GDM1 (cell line): ENCODE data around the gene OR2AT4.
"Not testable (repeated sequence)": the region's sequence is repeated elsewhere in the genome, so short reads cannot be mapped to it uniquely, and the experiment has no call there.

Source experiments
- DNase-seq: peaks from one replicate; lab custom pipeline; 2025; lab: John Stamatoyannopoulos, UW

OR2AT4 gene

GRCh38 chr11:75103380-75104026 lies 6.8 kb upstream of the OR2AT4 start:
- DNase-seq, result no peak

- no peak for DNase-seq
Measured at GRCh38 chr11:75101424-75102128, 4.9 kb upstream of the OR2AT4 start.

GRCh38 chr11:75100314-75100713 lies 3.6 kb upstream of the OR2AT4 start:
- DNase-seq, result peak; percentile 0

GRCh38 chr11:75099635-75100034 lies 3.0 kb upstream of the OR2AT4 start:
- no peak for DNase-seq

- not testable (repeated sequence) for DNase-seq
Measured at GRCh38 chr11:75098835-75099439, 2.3 kb upstream of the OR2AT4 start.

- DNase-seq, result not testable (repeated sequence)
Measured at GRCh38 chr11:75098181-75098580, 1.5 kb upstream of the OR2AT4 start.

- DNase-seq, result no peak
Measured at GRCh38 chr11:75097173-75097557, 489 bp upstream of the OR2AT4 start.

- not testable (repeated sequence) for DNase-seq
Measured at GRCh38 chr11:75094382-75094781, 2.3 kb downstream of the OR2AT4 start.

GRCh38 chr11:75090671-75091177 lies 6.0 kb downstream of the OR2AT4 start:
- DNase-seq, result no peak

- DNase-seq, result no peak
Measured at GRCh38 chr11:75087319-75088305, 9.1 kb downstream of the OR2AT4 start.

- no peak for DNase-seq
Measured at GRCh38 chr11:75084883-75085282, 11.8 kb downstream of the OR2AT4 start.

GRCh38 chr11:75083217-75083605 lies 13.5 kb downstream of the OR2AT4 start:
- no peak for DNase-seq

GRCh38 chr11:75082601-75083216 lies 14.0 kb downstream of the OR2AT4 start:
- DNase-seq, result no peak

- DNase-seq, result no peak
Measured at GRCh38 chr11:75079546-75079945, 17.1 kb downstream of the OR2AT4 start.

GRCh38 chr11:75078233-75078632 lies 18.4 kb downstream of the OR2AT4 start:
- no peak for DNase-seq

GRCh38 chr11:75077316-75077715 lies 19.4 kb downstream of the OR2AT4 start:
- no peak for DNase-seq

GRCh38 chr11:75076671-75077070 lies 20.0 kb downstream of the OR2AT4 start:
- DNase-seq, result no peak

- no peak for DNase-seq
Measured at GRCh38 chr11:75073459-75074190, 23.1 kb downstream of the OR2AT4 start.

- no peak for DNase-seq
Measured at GRCh38 chr11:75072582-75072981, 24.1 kb downstream of the OR2AT4 start.

GRCh38 chr11:75069473-75069872 lies 27.2 kb downstream of the OR2AT4 start:
- DNase-seq, result no peak

- DNase-seq, result no peak
Measured at GRCh38 chr11:75068993-75069392, 27.7 kb downstream of the OR2AT4 start.
